ENCODE results near the gene C11orf98.

GRCh38 chr11:62621567-62622470 is 43.2 kb downstream of the C11orf98 start, which contains the start of gene B3GAT3:
- TF ChIP-seq CTCF (IDR thresholded peaks at IDR 0.05) (peak in 1 of 5 experiments; percentile 50), POLR2A (IDR thresholded peaks at IDR 0.05) (peak; percentile 84), EP300 (IDR thresholded peaks at IDR 0.05; ENCODE audit: low read depth) (peak; percentile 91), POLR2AphosphoS5 (IDR thresholded peaks at IDR 0.05) (peak; percentile 88 to 95 (median 93))

Data from transverse colon (tissue), 4 donors.